VCaP (cell line): ENCODE data around the gene CNTFR.

ENCODE experiments used
- H3K27ac ChIP-seq: fragments of 450-650 bp; 2 replicates; pipeline ENCODE4 v1.5.1; 2017
- TF ChIP-seq, protein P1 (sequence below): fragments of 450-650 bp; conservative IDR thresholded peaks from 2 replicates; pipeline ENCODE4 v1.5.1; 2017; ENCODE audit warnings: mild to moderate bottlenecking, moderate library complexity

Gene CNTFR

GRCh38 chr9:34507966-34508365 is 81.6 kb downstream of the CNTFR start:
- TF ChIP-seq, protein P1, sequence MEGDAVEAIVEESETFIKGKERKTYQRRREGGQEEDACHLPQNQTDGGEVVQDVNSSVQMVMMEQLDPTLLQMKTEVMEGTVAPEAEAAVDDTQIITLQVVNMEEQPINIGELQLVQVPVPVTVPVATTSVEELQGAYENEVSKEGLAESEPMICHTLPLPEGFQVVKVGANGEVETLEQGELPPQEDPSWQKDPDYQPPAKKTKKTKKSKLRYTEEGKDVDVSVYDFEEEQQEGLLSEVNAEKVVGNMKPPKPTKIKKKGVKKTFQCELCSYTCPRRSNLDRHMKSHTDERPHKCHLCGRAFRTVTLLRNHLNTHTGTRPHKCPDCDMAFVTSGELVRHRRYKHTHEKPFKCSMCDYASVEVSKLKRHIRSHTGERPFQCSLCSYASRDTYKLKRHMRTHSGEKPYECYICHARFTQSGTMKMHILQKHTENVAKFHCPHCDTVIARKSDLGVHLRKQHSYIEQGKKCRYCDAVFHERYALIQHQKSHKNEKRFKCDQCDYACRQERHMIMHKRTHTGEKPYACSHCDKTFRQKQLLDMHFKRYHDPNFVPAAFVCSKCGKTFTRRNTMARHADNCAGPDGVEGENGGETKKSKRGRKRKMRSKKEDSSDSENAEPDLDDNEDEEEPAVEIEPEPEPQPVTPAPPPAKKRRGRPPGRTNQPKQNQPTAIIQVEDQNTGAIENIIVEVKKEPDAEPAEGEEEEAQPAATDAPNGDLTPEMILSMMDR = no peak
- no peak overlapping the region for H3K27ac ChIP-seq

- H3K27ac ChIP-seq = no peak overlapping the region
- TF ChIP-seq, protein P1 = no peak
Observed at GRCh38 chr9:34507556-34507955, 82.0 kb downstream of the CNTFR start.

GRCh38 chr9:34506623-34507022 is 82.9 kb downstream of the CNTFR start:
- H3K27ac ChIP-seq = no peak overlapping the region; the same call in 1 of the 2 replicates
- TF ChIP-seq, protein P1 = no peak

DNA sequence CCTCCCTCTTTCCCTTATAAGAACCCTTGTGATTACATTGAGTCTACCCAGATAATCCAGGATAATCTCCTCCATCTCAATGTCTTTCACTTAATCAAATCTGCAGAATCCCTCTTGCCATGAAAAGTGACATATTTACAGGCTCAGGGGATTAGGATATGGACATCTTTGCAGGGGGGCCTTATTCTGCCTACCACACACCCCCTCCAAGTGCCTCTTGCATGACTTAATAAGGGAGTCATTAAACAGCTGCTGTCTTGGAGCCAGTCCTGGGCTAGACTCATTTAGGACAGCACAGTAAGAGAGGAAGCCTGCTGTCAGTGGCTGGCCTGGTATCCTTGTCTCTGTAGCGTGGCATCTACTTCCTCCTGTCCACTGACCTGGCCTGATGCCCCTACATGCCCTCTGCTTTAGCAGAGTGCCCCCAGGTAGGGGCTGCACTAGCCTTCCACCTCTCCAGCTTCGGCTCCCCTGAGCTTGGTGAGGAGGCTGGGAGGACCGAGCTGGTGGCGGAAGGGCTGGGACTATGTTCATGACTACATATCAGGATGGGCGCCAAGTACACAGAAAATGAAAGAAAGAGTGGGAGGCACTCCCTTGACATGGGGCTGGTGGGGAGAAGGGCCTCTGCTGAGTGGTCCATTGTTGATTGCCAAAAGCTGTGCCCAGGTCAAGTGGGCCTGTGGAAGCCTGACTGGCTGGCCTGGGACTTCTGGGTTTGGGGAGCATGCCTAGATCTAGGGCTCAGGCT is 84.0 kb downstream of the CNTFR start:
- TF ChIP-seq, protein P1 = no peak

GRCh38 chr9:34503406-34503805 is 86.1 kb downstream of the CNTFR start:
- peak overlapping the region; percentile 76 for H3K27ac ChIP-seq
- TF ChIP-seq, protein P1 = 0 out of 2 replicates have a peak, but pooled peaks have one; percentile 2

More for the DNA sequence above, 84.0 kb downstream of the CNTFR start:
- H3K27ac ChIP-seq = peak overlapping the region; percentile 76

GRCh38 chr9:34502891-34503290 is 86.6 kb downstream of the CNTFR start:
- H3K27ac ChIP-seq = peak overlapping the region; percentile 76
- TF ChIP-seq, protein P1 = peak; percentile 21; the same call in 1 of the 2 replicates

DNA sequence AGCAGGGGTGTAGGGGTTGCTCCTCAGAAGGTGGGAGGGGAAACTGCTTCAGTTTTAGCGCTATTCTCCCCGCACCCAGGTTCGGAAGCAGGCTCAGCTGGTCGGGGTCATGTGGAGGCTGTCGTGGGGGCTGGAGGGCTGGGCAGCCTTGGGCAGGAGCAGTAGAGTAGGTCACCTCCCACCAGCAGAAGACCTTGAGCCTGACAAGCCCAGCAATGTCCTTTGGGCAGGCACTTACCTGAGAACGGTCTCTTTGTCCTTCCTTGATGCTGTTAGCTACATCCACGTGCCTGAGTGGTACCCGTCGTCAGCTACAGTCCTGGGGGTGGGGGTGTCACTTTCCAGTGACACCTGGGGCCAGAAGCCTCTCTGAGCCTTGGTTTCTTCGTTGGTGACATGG is 87.1 kb downstream of the CNTFR start:
- TF ChIP-seq, protein P1 = no peak
- peak overlapping the region; percentile 76 for H3K27ac ChIP-seq
